Mesendoderm (in vitro differentiated cells): ENCODE data around the gene FNDC10.
"Not testable (repeated sequence)": the region's sequence is repeated elsewhere in the genome, so short reads cannot be mapped to it uniquely, and the experiment has no call there.

Source experiments
- DNase-seq: peaks from one replicate; pipeline ENCODE4 v3.0.0; 2013
- H2AK5ac ChIP-seq: 2 replicates; pipeline ENCODE4 v1.6.1; 2013; ENCODE audit warnings: low read length, inconsistent platforms
- H2BK120ac ChIP-seq: 2 replicates; pipeline ENCODE4 v1.6.1; 2013; ENCODE audit warnings: low read depth, mild to moderate bottlenecking, low read length, moderate library complexity, mixed read lengths
- H2BK15ac ChIP-seq: replicated peaks from 2 replicates; pipeline ENCODE4 v1.6.1; 2013; ENCODE audit warnings: low read depth, mild to moderate bottlenecking, moderate library complexity
- H2BK5ac ChIP-seq: 2 replicates; pipeline ENCODE4 v1.6.1; 2013; ENCODE audit warnings: low read length, inconsistent platforms
- H3K18ac ChIP-seq: 2 replicates; pipeline ENCODE4 v1.6.1; 2013; ENCODE audit warnings: mild to moderate bottlenecking, low read length, mixed read lengths
- H3K23ac ChIP-seq: one replicate; pipeline ENCODE4 v1.6.1; 2013; ENCODE audit warnings: low read length
- H3K27ac ChIP-seq: 2 replicates; pipeline ENCODE4 v1.5.1; 2013; ENCODE audit warnings: low read depth, mild to moderate bottlenecking, inconsistent platforms, low read length, moderate library complexity
- H3K27me3 ChIP-seq: 2 replicates; pipeline ENCODE4 v1.6.1; 2013; ENCODE audit warnings: low read length, control low read depth, mild to moderate bottlenecking, inconsistent platforms; ENCODE audit not compliant: insufficient read depth, poor library complexity
- H3K36me3 ChIP-seq: 2 replicates; pipeline ENCODE4 v1.6.1; 2013; ENCODE audit warnings: low read length, inconsistent platforms; ENCODE audit not compliant: control insufficient read depth, insufficient read depth
- H3K4ac ChIP-seq: one replicate; pipeline ENCODE4 v1.6.1; 2013; ENCODE audit warnings: low read depth, mild to moderate bottlenecking, low read length, moderate library complexity
- H3K4me1 ChIP-seq: 2 replicates; pipeline ENCODE4 v1.6.1; 2013; ENCODE audit warnings: low read depth, low read length, inconsistent platforms; ENCODE audit not compliant: control insufficient read depth
- H3K4me2 ChIP-seq: 2 replicates; pipeline ENCODE4 v1.6.1; 2013; ENCODE audit warnings: low read length
- H3K4me3 ChIP-seq: 2 replicates; pipeline ENCODE4 v1.5.1; 2013; ENCODE audit warnings: mild to moderate bottlenecking, low read length
- H3K56ac ChIP-seq: one replicate; pipeline ENCODE4 v1.6.1; 2013; ENCODE audit warnings: low read length
- H3K79me1 ChIP-seq: 2 replicates; pipeline ENCODE4 v1.6.1; 2013; ENCODE audit warnings: low read length, inconsistent platforms
- H3K79me2 ChIP-seq: 2 replicates; pipeline ENCODE4 v1.6.1; 2013; ENCODE audit warnings: mild to moderate bottlenecking, low read length; ENCODE audit not compliant: control insufficient read depth, insufficient read depth
- H3K9ac ChIP-seq: 2 replicates; pipeline ENCODE4 v1.6.1; 2013; ENCODE audit warnings: low read length, inconsistent platforms
- H4K5ac ChIP-seq: one replicate; pipeline ENCODE4 v1.6.1; 2013; ENCODE audit warnings: low read length
- H4K8ac ChIP-seq: one replicate; pipeline ENCODE4 v1.6.1; 2013; ENCODE audit warnings: low read depth, mild to moderate bottlenecking, control low read depth, low read length, moderate library complexity
- WGBS: extraction: QIAGEN DNeasy Blood & Tissue Kit; methylation state at CpG from one replicate; pipeline ENCODE4 v1.1.7; 2013; ENCODE audit warnings: low lambda C conversion rate, missing lambda C conversion rate; ENCODE audit not compliant: insufficient coverage; ENCODE audit errors: extremely low coverage; 5-methylcytosine and 5-hydroxymethylcytosine counted together

The FNDC10 gene

DNA sequence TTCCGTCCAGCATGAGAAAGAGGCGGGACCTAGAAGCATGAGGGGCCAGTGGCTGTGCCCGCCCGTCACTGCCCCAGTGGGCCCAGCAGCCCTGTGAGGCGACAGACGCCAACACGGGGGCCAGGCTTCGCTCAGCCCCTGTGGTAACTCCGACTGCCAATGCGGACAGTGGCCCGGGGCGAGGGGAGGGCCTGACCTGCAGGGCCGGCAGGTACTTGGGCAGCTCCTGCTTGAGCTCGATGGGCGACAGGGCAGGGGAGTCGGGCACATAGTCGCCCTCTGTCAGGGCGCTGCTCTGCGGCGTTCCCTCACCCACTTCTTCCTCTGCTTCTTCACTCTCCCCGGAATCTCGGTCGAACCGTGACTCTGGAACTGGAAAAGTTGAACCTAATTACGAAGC is 40.1 kb upstream of the FNDC10 start:
- not testable (repeated sequence) for H3K23ac ChIP-seq, H3K18ac ChIP-seq, H4K5ac ChIP-seq, H3K4me3 ChIP-seq, H3K36me3 ChIP-seq, H4K8ac ChIP-seq, H2AK5ac ChIP-seq, H3K27me3 ChIP-seq, H3K4me1 ChIP-seq, DNase-seq, H3K4me2 ChIP-seq, H3K9ac ChIP-seq, H3K79me1 ChIP-seq, H3K27ac ChIP-seq, H2BK120ac ChIP-seq, H3K79me2 ChIP-seq, H2BK15ac ChIP-seq, H3K4ac ChIP-seq, H3K56ac ChIP-seq, H2BK5ac ChIP-seq
- WGBS = no CpG with 5 or more reads among the region's 25 CpGs

DNA sequence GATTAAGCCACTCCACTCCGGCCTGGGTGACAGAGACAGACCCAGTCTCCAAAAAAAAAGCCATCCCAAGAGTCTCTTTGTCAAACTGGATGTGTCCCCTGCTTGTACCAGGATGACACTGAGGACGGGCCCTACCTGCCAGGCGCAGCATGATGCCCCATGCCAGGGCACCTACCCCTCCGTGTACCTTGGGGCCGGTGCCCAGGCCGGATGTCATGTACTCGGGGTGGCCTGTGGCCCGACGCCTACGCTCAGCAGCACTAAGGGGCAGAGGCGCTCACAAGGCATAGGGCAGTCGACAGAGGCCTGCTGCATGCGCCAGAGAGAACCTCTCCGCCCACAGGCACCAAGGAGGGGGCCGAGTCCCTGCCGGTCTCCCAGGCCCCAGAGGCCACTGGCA is 39.4 kb upstream of the FNDC10 start:
- H2BK5ac ChIP-seq, H3K4me2 ChIP-seq, H2BK15ac ChIP-seq, H3K4me3 ChIP-seq, DNase-seq, H3K79me2 ChIP-seq, H3K9ac ChIP-seq, H3K36me3 ChIP-seq, H3K18ac ChIP-seq, H2AK5ac ChIP-seq, H4K5ac ChIP-seq, H3K56ac ChIP-seq, H3K27ac ChIP-seq, H3K4me1 ChIP-seq, H3K4ac ChIP-seq, H3K23ac ChIP-seq, H4K8ac ChIP-seq, H2BK120ac ChIP-seq, H3K27me3 ChIP-seq, H3K79me1 ChIP-seq: not testable (repeated sequence)
- WGBS = no CpG with 5 or more reads among the region's 16 CpGs

DNA sequence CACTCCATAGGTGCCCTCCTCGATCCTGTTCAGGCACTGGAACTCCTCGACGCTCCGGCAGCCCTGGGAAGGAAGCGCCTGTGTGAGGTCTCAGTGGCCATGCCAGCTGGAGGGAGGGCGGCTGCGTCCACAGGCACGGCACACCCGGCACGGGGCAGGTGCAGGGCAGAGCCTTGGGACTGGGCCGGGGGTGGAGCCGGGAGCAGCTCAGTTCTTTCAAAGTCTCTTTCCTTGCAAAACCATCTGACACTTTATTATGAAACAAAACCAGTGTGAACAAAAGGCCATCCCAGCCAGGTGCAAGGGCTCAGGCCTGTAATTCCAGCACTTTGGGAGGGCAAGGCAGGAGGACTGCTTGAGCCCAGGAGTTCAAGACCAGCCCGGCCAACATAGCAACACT is 38.6 kb upstream of the FNDC10 start:
- not testable (repeated sequence) for H3K4ac ChIP-seq, H4K5ac ChIP-seq, H3K27ac ChIP-seq, H3K4me3 ChIP-seq, H3K23ac ChIP-seq, H2BK15ac ChIP-seq, H3K79me2 ChIP-seq, H3K79me1 ChIP-seq, H3K18ac ChIP-seq, H3K9ac ChIP-seq, H2BK120ac ChIP-seq, H3K56ac ChIP-seq, H3K27me3 ChIP-seq, H4K8ac ChIP-seq, H2BK5ac ChIP-seq, H3K4me2 ChIP-seq, H3K36me3 ChIP-seq, DNase-seq, H2AK5ac ChIP-seq, H3K4me1 ChIP-seq
- no CpG with 5 or more reads among the region's 13 CpGs for WGBS

DNA sequence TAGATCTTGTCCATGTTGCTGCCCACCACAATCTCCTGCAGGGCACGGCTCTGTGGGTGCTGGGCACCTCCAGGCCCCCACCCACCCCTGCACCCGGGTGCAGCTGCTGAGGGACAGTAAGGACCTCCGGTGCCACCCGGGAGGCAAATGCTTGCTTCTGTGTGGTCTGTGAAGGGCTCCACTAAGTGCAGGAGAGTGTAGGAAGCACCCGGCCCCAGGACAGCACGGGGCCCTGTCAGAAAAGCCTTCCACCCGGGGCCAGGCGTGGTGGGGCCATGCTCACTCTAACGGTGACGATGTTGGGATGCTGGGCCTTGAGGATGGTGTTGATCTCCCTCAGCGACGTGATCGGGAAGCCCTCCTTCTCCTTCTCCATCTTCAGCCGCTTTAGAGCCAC is 37.5 kb upstream of the FNDC10 start:
- not testable (repeated sequence) for H3K79me2 ChIP-seq, H3K18ac ChIP-seq, H2BK120ac ChIP-seq, H3K27me3 ChIP-seq, DNase-seq, H3K4me3 ChIP-seq, H2AK5ac ChIP-seq, H3K27ac ChIP-seq, H3K36me3 ChIP-seq, H3K9ac ChIP-seq, H2BK5ac ChIP-seq, H2BK15ac ChIP-seq, H3K4ac ChIP-seq, H3K4me1 ChIP-seq, H3K79me1 ChIP-seq, H3K56ac ChIP-seq, H4K8ac ChIP-seq, H3K4me2 ChIP-seq, H3K23ac ChIP-seq, H4K5ac ChIP-seq
- no CpG with 5 or more reads among the region's 14 CpGs for WGBS

DNA sequence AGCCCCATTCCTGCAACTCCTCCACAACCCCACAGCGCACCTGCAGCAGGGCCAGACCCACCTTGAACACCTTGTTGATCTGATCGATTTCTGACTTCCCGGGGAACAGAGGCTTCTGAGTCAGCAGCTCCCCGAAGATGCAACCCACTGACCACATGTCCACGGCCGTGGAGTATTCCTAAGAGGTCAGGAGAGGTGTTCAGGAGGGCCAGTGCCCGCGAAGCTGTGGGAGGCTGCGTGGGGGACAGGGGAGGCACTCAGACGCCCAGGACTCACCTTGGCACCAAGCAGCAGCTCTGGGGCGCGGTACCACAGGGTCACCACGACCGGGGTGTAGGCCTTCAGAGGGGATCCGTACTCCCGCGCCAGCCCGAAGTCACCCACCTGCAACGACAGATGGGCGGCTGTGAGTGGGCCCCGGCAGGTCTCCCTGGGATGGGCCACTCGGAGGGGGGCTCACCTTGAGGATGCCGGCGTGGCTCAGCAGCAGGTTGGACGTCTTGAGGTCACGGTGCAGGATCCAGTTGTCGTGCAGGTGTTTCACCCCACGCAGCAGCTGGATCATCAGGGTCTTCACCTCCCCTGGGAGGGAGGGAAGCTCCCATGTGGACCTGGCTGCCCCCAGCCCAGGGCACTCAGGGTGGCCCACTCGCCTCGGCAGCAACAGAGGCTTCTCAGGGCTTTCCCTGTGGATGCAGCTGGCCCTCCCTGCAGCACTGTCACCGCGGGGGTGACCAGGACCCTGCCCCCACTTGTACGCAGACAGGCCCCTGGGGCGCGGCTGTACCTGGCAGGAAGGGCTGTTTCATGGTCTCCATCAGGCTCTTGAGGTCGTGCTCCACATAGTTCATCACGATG is 36.9 kb upstream of the FNDC10 start:
- H3K4ac ChIP-seq, H3K79me1 ChIP-seq, H3K4me1 ChIP-seq, H3K18ac ChIP-seq, H3K27me3 ChIP-seq, H4K8ac ChIP-seq, H2BK15ac ChIP-seq, H4K5ac ChIP-seq, DNase-seq, H3K4me2 ChIP-seq, H3K23ac ChIP-seq, H3K9ac ChIP-seq, H2BK120ac ChIP-seq, H3K4me3 ChIP-seq, H2AK5ac ChIP-seq, H3K79me2 ChIP-seq, H3K36me3 ChIP-seq, H3K27ac ChIP-seq, H2BK5ac ChIP-seq, H3K56ac ChIP-seq: not testable (repeated sequence)
- WGBS = no CpG with 5 or more reads among the region's 37 CpGs

DNA sequence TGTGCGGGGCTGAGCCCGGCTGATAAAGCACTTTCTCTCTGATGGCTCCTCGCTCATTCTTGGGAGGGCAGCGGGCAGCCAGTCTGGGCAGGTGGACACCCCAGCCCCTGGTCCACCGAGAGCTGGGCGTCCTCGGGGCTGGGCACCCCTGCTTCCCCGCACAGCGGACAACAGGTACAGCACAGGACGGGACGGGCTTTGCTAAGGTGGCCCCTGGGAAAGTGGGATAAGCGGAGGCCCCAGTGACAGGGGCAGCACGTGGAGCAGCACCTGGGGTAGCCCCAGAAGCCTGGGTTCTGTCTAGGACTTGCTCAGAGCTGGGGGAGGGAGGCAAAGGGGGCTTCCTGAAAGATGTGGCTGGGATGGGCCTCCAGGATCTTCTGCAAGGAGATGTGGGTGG is 34.7 kb upstream of the FNDC10 start:
- not testable (repeated sequence) for H3K36me3 ChIP-seq, H4K8ac ChIP-seq, DNase-seq, H3K9ac ChIP-seq, H3K18ac ChIP-seq, H3K4me2 ChIP-seq, H3K4me1 ChIP-seq, H3K79me2 ChIP-seq, H2AK5ac ChIP-seq, H3K4me3 ChIP-seq, H2BK120ac ChIP-seq, H3K23ac ChIP-seq, H3K4ac ChIP-seq, H4K5ac ChIP-seq, H2BK5ac ChIP-seq, H3K56ac ChIP-seq, H3K27ac ChIP-seq, H3K79me1 ChIP-seq, H3K27me3 ChIP-seq, H2BK15ac ChIP-seq
- no CpG with 5 or more reads among the region's 13 CpGs for WGBS
